Measurements from ENCODE around the gene ZFYVE28.

DNA sequence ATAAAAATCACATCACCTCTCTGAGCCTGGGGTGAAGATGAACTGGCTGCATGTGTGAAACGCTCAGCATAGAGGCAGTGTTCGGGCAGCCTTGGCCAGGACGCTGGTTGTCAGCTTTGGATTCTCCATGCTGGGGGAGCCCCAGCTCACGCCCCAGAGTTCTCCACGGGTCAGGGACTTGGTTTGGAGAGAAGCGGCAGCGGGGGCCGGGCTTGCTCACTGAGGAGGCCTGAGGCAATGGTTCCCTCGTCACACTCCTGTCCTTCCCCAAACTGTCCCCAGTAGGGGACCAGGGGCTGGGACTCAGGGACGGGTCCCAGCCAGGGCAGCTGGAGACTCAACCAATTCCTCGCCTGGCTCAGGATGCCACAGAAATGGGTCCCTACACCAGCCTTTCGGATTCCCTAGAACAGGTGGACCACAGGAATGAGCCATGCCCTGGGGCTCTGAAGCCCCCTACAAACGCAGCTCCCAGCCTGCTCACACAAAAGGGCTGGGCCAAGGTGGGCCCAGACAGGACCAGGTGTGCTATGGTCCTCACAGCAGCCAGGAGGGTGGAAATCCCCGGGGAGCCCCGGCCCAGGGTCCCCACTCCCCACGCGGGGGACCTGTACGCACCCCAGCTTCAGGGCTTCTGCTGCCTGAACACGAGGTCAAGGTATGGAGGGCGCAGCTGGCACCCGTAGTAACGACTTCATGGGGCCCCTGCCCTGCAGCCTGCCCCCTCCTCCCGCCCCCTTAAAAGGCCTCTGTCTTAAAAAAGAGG, 157.9 kb downstream of the ZFYVE28 start:
- TF ChIP-seq POLR2A (IDR thresholded peaks at IDR 0.05): no peak
- TF ChIP-seq CTCF (IDR thresholded peaks at IDR 0.05): no peak

Data from vagina (tissue), 2 donors.